Measurements from ENCODE around the gene GALE. TPM values are rescaled to one million over a fixed set of nuclear protein-coding genes. Genes with fewer than 3 reads are reported as not detected.
A peak's percentile ranks its signal among the peaks of the same experiment; 100 is the strongest.
"Not testable (repeated sequence)": the region's sequence is repeated elsewhere in the genome, so short reads cannot be mapped to it uniquely, and the experiment has no call there.

The GALE gene
- polyA plus RNA-seq (ENCODE audit: insufficient read length), result 32.2 TPM
- long read RNA-seq, donor 1, transcript GALE-216 (12 exons, 1,566 nt), result major isoform, 9 of 17 reads
- long read RNA-seq, donor 1, partial matches to known transcripts, result 8 of 17 reads
- long read RNA-seq, donor 1, other reads (novel, unspliced or antisense), result 0 of 17 reads
- long read RNA-seq, donor 2, partial matches to known transcripts, result 6 of 10 reads
- long read RNA-seq, donor 2, other reads (novel, unspliced or antisense), result 0 of 10 reads
- long read RNA-seq, donor 3, transcript GALE-216 (12 exons, 1,566 nt), result major isoform, 7 of 14 reads
- long read RNA-seq, donor 3, partial matches to known transcripts, result 7 of 14 reads
- long read RNA-seq, donor 3, other reads (novel, unspliced or antisense), result 0 of 14 reads
- long read RNA-seq, donor 4, result 0 reads
- long read RNA-seq, donor 5, transcript GALE-216 (12 exons, 1,566 nt), result major isoform, 20 of 33 reads
- long read RNA-seq, donor 5, partial matches to known transcripts, result 10 of 33 reads
- long read RNA-seq, donor 5, other reads (novel, unspliced or antisense), result 0 of 33 reads
- long read RNA-seq, donor 6, transcript GALE-216 (12 exons, 1,566 nt), result major isoform, 8 of 20 reads
- long read RNA-seq, donor 6, partial matches to known transcripts, result 10 of 20 reads
- long read RNA-seq, donor 6, other reads (novel, unspliced or antisense), result 0 of 20 reads
- long read RNA-seq, donor 7, transcript GALE-216 (12 exons, 1,566 nt), result major isoform, 11 of 30 reads
- long read RNA-seq, donor 7, partial matches to known transcripts, result 16 of 30 reads
- long read RNA-seq, donor 7, other reads (novel, unspliced or antisense), result 0 of 30 reads
- long read RNA-seq, donor 8, transcript GALE-216 (12 exons, 1,566 nt), result major isoform, 5 of 6 reads
- long read RNA-seq, donor 8, partial matches to known transcripts, result 0 of 6 reads
- long read RNA-seq, donor 8, other reads (novel, unspliced or antisense), result 0 of 6 reads

DNA sequence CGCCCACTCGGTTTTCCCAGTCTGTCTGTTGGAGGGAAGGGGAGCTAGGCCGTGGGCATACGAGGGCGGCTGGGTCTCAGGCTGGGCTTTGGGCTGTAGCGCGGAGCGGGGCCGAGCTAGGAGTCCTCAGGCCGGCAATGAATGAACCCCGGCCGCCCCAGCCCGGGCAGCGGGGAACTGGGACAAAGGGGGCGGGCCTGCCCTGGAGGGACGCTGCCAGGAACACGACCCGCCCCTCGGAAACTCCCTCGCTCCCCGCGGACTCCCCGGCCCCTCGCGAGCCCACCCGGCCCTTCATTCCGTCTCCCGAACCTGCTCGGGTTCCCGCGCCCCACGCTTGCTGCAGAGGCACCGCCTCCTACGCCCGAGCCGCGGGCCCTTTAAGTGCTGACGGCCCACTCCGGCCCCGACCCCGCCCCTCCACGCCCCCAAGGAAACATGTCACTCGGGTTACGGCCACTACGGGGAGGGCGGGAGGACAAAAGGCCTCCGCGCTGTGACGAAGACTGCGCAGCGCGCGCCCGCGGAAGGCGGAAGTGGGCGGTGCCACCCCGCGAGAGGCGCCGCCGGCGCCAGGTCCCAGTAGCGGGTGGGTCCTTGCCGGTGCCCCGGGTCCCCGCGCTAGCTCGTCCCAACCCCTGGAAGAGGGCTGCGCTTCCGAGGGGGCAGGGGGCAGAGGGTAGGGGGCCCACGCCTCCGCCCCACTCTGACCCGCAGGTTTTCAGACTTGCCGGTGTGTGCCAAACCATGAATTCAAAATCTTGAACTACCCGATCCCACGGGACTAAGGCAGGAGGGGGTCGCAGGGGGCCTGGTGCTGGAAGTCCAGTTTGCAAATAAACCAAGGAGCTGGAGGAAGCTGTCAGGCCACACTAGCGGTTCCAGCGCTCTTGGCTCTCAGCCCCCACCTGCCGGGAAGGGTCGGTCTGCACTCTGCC, at the start of gene GALE:
TSS of gene GALE (minus strand) at position 355 of the 938 bp plus-strand sequence. CDS start 1,747 bp downstream, outside the sequence.
- DNase-seq, result peak; percentile 93

DNA sequence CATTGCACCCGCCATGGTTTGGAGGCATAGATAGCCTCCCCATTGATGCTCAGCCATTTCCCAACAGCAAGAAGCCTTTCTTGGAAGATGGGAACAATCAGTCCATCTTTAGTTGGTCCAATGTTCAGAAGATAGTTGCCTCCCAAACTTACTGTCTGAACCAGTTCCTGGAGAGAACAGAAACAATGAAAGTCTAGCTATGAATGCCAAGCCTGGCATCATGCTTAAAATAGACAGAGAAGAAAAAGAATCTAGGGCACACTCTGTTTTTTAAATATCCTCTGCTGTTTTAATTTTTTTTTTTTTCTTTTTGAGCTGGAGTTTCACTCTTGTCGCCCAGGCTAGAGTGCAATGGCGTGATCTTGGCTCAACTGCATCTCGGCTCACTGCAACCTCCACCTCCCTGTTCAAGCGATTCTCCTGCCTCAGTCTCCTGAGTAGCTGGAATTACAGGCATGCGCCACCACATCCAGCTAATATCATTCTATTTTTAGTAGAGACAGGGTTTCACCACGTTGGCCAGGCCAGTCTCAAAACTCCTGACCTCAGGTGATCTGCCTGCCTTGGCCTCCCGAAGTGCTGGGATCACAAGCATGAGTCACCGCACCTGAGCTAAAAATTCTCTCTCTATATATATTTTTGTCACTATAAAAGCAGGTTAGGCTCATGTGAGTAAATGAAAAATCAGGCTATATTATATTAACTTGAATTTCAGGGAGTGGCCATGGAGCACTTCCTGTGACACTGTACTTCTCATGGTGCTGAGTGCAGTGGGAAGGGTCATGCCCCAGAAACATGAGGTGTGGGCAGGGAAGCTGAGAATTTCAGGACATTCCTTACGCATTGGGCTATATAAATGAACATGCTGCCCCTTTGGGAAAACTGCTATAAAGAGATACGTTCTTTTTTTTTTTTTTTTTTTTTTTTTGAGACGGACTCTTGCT, 48.4 kb upstream of the GALE start:
- DNase-seq, result no peak

DNA sequence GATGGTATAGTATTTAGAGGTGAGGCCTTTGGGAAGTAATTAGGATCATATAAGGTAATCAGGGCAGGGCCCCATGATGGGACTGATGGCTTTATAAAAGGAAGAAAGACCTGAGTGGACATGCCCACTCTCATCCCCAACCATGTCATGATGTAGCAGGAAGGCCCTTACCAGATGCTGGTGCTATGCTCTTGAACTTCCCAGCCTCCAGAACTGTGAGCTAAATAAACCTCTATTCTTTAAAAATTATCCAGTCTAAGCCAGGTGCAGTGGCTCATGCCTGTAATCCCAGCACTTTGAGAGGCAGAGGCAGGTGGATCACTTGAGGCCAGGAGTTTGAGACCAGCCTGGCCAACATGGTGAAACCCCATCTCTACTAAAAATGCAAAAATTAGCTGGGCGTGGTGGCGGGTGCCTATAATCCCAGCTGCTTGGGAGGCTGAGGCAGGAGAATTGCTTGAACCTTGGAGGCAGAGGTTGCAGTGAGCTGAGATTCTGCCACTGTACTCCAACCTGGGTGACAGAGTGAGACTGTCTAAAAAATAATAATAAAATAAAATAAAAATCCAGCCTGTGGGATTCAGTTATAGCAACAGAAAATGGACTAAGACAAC, 47.0 kb upstream of the GALE start:
- DNase-seq, result not testable (repeated sequence)

DNA sequence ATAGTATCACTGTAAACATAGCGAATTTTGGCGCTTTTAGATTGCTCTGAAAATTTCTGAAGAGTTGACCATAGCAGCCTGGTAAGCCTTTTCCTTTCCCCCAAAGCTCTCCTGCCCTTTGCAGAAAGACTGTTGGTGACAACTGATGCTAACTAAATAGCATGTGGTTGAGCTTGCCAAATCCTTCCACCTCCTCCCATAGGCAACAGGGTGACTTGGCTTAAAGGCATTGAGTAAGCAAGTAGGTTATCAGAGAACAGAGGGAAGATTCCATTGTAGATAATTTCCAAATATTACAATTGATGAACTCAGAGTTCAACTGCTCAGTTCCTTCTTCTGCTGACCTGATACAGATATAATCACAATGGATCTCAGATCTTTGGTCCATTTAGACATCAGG, 44.6 kb upstream of the GALE start:
- DNase-seq, result no peak

DNA sequence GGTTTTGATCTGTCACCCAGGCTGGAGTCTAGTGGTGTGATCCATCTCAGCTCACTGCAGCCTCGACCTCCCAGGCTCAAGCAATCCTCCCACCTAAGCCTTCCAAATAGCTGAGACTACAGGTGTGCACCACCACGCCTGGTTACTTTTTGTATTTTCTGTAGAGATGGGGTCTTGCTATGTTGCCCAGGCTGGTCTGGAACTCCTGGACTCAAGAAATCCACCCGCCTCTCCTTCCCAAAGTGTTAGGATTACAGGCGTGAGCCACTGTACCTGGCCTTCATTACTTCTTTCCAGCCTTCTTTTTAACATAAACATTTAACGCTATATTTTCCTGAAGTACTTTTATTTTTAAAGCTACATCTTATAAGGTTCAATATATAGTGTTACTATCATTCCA, 43.1 kb upstream of the GALE start:
- DNase-seq, result no peak

DNA sequence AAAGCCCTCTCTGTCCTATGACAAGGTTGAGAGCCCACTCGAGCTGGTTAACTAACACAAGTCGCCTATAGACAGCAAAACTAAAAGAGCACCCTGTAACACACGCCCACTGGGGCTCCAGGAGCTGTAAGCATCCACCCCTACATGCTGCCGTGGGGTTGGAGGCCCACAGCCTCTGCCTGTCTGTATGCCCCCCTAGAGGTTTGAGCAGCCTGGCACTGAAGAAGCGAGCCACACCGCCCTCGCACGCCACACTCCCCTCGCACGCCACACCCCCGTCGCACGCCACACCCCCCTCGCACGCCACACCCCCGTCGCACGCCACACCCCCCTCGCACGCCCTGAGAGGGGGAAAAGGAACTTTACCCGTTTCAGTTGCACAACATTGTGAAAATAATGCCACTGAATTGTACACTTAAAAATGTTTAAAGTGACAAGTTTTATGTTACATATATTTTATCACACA, 37.9 kb upstream of the GALE start:
- peak; percentile 33 for DNase-seq

DNA sequence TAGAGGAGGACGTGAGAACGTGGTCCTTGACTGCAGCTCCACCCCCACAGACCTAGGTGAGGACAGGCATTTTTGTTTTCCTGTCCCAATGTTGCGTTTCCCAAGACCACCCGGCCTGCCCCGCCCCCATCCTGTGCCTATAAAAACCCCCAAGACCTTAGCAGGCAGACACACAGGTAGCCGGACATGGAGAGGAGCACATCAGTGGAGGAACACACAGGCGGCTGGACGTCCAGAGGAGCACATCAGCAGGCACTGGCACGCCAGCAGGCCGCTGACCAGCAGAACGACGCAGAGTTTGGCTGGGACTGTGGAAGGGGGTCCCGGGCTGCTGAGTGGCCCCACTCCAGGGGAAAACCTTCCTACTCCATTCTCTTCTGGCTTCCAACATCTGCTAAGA, 37.4 kb upstream of the GALE start:
- DNase-seq, result no peak

DNA sequence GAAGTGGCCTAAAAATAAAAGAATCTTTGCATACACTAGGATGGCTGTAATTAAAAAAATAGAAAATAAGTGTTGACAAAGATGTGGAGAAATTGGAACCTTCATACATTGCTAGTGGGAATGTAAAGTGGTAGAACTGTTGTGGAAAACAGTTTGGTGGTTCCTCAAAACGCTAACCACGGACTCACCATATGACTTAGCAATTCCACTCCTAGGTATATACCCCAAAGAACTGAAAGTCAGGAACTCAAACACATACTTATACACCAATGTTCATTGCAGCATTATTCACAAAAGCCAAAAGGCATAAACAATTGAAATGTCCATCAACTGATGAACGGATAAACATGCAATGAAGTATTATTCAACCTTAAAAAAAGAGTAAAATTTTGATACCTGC, 35.5 kb upstream of the GALE start:
- DNase-seq, result no peak

DNA sequence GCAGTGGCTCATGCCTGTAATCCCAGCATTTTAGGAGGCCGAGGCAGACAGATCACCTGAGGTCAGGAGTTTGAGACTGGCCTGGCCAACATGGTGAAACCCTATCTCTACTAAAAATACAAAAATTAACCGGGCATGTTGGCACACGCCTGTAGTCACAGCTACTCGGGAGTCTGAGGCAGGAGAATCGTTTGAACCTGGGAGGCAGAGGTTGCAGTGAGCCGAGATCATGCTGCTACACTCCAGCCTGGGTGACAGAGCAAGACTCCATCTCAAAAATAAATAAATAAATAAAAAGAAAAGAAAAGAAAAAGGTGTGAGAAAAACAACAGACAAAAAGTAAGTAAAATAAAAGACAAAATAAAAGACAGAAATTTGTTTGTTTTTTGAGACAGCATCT, 33.6 kb upstream of the GALE start:
- not testable (repeated sequence) for DNase-seq

DNA sequence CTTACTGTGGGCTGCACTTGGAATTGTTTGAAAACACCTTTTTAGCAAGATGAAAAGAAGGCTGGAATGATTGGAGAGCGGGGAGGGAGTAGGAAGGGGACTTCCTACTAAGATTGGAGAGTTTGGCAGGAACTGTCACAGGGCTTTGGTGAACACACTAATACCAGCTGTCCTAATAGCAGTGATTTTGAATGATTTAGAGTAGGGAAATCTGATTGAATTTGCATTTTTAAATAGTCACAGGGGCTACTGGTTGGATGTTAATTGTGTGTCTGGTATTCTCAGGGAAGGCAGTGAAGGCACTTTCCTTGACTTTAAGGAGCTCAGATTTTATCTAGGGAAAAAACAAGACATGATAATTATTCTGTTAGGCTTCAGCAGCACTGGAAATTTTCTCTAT, 27.2 kb upstream of the GALE start:
- DNase-seq, result no peak

DNA sequence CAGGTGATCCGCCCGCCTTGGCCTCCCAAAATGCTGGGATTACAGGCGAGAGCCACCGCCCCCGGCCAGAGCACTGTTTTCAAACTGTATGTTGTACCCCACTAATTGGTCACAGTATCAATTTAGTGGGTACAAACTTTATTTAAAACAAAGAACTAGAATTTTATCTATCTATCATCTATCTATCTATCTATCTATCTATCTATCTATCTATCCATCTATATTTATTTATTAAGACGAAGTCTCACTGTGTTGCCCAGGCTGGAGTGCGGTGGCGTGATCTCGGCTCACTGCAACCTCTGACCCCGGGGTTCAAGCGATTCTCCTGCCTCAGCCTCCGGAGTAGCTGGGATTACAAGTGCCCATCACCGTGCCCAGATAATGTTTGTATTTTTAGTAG, 26.0 kb upstream of the GALE start:
- DNase-seq, result not testable (repeated sequence)

DNA sequence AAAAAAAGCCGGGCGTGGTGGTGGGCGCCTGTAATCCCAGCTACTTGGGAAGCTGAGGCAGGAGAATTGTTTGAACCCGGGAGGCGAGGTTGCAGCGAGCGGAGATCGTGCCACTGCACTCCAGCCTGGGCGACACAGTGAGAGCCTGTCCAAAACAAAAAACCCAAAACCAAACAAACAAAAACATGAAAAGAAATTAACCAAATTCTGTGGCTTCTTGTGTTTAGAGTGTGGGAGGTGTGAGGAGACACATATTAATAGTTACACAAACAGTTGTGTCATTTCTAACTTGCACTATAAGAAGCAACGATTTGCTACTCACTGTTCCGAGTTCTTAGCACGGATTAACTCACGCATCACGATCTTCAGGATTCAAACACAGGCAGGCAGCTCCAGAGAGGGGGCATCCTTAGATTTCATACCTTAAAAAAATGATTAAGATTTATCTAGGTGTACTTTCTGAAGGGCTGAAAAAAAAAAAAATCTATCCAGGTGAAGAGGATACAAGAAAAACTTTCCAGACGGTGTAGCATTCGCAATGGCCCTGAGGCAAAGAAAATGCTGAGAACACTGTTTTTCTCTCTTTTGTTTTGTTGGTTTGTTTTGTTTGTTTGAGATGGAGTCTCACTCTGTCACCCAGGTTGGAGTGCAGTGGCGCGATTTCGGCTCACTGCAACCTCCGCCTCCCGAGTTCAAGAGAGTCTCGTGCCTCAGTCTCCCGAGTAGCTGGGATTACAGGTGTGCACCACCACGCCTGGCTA, 25.4 kb upstream of the GALE start:
- DNase-seq, result no peak

DNA sequence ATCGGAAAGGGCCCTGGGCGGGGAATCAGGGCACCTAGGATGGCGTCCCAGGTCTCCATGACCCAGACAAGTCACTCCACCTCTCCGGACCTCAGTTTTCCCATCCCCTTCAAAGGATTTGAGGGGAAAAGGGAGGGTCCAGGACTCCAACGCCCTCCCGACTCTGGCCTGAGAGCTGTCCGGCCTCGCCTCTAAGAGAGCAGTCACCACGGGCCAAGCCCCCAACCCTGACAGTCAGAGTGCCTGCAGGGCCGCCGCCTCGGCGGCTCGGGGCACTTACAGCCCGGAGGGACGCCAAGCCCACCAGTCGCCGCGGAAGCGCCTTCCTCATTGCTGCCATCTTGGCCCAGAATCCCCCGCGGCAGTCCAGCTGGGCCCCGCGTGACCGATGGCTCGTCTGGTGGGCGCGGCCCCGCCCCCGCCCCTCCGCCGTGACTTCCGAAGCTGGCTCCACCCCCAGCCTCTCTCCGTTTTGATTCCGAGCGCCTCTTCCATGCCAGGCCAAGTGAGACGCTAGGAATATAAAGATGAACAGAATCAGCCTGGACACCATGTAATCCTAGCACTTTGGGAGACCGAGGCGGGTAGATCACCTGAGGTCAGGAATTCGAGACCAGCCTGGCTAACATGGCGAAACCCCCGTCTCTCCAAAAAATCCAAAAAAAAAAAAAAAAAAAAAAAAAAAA, 24.7 kb upstream of the GALE start, which contains the start of gene HMGCL:
TSS of gene HMGCL (minus strand) at position 354 of the 686 bp plus-strand sequence. CDS start at position 340, 14 bp downstream.
- DNase-seq, result peak; percentile 92

DNA sequence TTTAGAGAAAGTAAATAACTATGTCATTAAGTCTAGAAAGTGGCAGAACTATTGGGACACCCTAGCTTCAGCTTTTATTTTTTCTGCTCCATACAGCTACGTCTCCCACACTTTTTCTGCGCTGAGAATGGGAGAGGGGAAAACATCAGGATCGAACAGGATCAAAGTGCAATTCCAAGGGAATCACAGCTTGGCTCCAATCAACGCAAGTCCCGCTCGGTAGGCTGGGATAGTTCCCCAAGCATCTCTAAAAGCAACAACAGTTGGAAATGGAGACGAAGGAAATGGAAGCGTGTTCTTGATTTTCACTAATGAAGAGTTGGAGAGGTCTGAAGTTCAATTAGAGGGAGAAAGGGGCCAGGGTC, 24.1 kb upstream of the GALE start:
- peak; percentile 21 for DNase-seq

DNA sequence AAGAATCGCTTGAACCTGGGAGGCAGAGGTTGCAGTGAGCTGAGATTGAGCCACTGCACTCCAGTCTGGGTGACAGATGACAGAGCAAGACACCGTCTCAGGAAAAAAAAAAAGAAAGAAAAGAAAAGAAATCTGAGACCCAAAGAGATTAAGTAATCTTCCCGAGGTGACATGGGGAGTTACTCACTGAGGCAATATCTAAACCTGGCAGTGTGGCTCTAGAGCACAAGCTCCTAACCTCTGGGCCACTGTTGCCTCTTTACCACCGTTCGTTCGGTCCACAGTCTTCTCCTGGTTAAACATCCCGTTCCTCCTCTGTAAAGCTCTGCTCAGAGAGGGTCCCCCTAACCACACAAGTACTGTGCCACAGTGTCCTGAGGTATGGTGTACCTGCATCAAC, 23.2 kb upstream of the GALE start:
- DNase-seq, result no peak

DNA sequence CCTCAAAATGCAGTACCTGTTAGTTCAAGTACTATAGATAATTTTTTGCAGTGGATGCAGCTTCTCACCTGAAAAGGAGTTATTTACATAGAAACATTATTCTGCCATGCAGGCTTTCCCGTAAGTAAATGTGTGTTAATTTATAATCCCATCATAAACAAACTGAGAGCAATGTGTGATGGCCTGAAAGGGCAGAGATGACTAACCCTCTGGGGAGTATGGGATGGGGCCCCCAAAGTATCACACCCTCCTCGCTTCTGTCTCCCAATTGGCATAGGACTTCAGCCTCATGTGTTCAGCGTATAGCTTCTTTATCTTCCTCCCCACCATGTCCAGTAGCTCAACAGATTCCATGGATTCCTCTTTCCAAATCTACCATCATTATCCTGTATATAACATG, 17.1 kb upstream of the GALE start:
- DNase-seq, result no peak

DNA sequence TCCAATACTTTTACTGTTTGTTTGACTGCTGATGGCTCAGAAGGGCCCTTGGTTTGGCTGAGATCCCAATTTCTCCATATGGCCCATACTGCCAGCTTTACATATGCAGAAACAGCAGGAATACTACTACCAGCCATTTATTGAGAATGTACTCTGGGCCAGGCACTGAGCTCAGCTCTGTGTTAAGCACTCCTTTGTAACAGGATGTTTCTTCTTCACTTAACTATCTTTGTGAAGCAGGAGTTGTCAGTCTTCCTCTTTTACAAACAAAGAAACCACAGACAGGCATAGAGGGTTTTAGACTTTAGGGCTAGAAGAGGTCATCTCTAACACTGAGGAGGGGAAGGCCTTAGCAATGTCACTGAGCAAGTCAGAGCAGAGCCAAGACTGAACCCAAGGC, 16.4 kb upstream of the GALE start:
- no peak for DNase-seq

DNA sequence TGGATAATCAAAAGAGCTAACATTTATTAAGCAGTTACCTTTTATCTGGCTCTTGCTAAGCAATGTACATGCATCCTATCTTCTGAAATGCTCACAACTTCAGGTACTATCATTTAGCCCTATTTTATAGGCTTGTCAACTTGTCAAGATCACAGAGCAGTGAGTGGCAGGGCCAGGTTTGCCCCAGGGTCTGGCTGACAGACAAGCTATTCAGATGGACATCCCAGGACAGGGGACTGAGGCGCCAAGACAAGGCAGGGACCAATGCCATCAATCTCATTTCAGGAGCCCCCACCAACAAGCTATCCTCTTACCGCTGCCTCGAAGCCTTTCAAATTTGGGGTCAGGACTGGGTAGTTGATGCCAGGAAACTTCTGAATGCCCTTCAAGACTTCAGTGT, 15.8 kb upstream of the GALE start:
- no peak for DNase-seq

DNA sequence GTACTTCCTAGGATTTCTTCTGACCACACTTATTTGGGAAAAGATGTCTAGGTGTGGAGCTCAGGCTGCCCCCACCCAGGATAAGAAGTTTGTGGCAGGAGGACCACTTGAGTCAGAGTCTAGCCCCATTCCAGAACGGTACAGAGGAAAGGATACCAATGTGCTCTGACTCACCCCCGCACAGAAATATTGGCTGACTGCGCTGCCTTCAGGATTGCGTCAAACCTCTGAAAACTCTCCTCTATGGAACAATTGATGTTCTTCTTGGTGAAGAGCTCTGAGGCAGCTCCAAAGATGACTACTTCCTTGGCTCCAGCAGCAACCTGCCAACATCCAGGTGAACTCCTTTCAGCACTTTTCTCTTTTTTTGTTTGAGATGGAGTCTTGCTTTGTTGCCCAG, 13.5 kb upstream of the GALE start:
- DNase-seq, result no peak
